HG03280 (cell line): ENCODE data around the gene PRPSAP2.
"Not testable (repeated sequence)": the region's sequence is repeated elsewhere in the genome, so short reads cannot be mapped to it uniquely, and the experiment has no call there.

Source experiments
- ATAC-seq: cut with Tn5 transposase; IDR thresholded peaks from one replicate; pipeline ENCODE4 v1.9.1; 2021; ENCODE audit warnings: mild to moderate bottlenecking, moderate library complexity; ENCODE audit not compliant: unreplicated experiment

The PRPSAP2 gene

DNA sequence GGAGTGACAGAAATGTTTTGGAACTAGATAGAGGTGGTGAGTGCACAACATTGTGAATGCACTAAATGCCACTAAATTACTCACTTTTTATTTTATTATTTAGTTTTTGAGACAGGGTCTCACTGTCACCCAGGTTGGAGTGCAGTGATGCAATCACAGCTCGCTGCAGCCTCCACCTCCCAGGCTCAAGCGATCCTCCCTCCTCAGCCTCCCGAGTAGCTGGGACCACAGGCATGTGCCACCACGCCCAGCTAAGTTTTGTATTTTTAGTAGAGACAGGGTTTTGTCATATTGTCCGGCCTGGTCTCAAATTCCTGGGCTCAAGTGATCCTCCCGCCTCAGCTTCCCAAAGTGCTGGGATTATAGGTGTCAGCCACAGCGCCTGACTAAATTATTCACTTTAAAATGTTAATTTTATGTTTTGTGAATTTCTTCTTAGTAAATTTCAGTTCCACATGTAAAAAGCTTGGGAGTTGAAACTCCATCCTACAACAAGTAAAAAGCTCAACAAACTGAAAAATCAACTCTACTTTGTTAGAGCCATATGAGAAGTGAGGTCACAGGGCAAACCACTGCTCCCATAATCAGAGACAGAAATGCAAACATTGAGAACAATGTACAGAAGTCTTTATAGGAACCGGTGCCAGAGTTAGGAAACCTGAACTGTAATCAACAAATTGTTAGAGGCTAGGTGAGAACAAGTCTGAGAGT, 80.2 kb downstream of the PRPSAP2 start:
- ATAC-seq: no peak

- no peak for ATAC-seq
Measured at GRCh38 chr17:18938692-18939023, 80.7 kb downstream of the PRPSAP2 start.

GRCh38 chr17:18944646-18945045, 86.7 kb downstream of the PRPSAP2 start:
- ATAC-seq: no peak

DNA sequence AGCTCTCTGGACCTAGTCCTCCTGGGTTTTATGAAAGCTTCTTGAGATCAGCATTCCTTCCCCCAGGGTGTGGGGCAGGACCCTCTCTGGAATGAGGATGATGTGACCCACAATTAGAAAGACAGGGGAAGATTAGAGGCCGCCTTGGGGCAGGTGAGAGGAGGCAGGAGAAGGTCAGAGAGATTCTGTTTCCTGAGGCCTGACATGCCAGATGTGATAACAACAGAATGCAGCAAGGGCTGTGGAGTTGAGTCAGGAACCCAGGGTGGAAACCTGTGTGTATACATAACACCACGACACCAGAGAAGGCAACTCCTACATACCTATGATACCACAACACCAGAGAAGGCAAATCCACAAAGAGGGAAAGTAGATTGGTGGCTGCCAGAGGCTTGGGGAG, 88.6 kb downstream of the PRPSAP2 start:
- ATAC-seq: no peak

DNA sequence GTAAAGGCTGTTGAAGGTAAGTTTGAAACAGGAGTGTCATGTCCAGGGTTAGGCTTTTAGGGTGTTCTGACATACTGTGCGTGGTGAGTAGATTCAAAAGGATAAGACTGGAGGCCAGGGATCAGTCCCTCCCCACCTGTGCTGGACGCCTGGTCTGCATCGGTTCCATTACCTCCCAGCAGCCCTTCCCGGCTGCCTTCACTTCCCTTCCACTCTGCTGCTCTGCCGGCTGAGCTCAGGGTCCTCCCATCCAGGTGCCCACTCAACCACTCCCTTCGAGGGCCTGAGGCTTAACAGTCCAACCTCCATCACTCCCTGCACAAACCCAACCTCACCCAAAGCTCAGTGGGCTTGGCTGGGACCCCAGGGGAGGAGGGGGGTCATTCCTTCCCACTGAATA, 89.9 kb downstream of the PRPSAP2 start:
- ATAC-seq: no peak

DNA sequence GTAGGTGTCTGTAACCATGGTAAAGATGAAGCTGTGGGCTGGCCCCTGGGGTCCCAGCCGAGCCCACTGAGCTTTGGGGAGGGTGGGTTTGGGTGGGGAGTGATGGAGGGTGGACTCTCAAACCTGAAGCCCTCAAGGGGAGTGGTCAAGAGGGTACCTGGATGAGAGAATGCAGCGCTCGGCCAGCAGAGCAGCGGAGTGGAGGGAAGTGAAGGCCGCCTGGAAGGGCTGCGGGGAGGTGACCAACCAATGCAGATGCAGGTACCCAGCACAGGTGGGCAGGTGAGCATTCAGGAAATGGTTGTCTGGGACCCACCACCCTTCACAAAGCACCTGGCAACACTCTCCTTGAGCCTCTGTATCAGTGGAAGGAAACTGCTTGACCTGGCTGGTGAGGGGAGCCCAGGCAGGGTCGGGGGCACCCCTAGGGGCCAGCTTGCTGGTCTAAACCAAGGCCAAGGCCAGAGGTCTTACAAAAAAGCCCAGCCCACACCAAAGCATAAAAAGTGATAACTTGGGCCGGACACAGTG, 90.6 kb downstream of the PRPSAP2 start:
- ATAC-seq: no peak

GRCh38 chr17:18949566-18949965, 91.6 kb downstream of the PRPSAP2 start:
- no peak for ATAC-seq

- no peak for ATAC-seq
Measured at GRCh38 chr17:18950346-18950745, 92.4 kb downstream of the PRPSAP2 start.

GRCh38 chr17:18950944-18951905, 93.3 kb downstream of the PRPSAP2 start:
- no peak for ATAC-seq

DNA sequence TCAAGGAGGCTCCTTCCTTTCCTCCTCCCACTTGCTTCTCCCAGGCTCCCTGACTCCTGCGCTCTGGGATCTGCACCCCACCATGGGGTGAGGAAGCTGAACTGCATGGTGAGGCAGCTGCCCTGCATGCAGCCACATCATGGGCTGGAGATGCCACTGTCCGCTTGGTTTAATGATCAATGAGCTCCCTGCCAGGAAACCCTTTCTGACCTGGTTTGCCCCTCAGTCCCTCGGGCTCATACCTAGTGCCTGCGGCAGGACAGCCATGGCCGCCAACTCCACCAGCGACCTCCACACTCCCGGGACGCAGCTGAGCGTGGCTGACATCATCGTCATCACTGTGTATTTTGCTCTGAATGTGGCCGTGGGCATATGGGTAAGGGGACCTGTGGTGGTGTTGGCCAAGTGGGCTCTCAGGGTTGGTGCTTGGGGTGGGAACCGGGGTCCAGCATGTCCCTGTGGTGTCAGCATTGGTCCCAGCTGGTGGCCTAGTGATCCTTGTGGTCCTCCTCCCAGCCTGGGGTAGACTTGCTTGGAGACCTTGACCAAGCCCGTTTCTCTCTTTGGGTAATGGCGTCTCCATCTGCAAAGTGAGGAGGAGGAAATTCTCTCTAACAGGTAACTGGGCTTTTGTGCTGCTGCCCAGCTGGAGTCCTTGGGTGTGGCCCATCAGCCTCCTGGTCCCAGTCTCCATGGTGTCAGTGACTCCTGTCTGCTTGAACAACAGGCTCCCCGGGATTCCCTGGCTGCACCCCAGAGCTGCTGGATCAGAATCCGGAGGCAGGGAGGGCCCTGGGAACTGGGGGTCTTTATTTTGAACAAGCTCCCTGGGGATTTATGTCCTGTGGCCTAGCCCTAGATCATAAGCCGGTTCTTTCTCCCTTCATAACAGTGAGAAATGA, 94.3 kb downstream of the PRPSAP2 start, which contains the start of gene SLC5A10:
TSS of gene SLC5A10 (plus strand) at position 225 of the 902 bp plus-strand sequence. CDS start at position 266, 41 bp downstream.
- no peak for ATAC-seq

DNA sequence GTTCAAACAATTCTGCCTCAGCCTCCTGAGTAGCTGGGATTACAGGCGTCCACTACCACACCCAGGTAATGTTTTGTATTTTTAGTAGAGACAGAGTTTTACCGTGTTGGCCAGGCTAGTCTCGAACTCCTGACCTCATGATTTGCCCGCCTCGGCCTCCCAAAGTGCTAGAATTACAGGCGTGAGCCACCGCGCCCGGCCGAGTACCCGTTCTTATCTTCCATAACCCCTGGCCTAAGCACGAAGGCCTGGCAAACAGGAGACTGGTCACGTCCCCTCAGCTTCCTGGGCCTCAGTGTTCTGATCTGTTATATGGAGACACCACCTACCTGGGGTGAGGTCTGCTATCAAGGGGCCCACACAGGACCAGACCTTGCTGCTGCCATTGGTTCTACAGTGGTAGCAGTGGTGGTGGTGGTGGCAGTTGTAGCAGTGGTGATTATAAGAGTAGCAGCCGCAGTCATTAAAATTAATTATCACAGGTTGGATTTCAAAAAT, 95.3 kb downstream of the PRPSAP2 start:
- ATAC-seq: no peak

DNA sequence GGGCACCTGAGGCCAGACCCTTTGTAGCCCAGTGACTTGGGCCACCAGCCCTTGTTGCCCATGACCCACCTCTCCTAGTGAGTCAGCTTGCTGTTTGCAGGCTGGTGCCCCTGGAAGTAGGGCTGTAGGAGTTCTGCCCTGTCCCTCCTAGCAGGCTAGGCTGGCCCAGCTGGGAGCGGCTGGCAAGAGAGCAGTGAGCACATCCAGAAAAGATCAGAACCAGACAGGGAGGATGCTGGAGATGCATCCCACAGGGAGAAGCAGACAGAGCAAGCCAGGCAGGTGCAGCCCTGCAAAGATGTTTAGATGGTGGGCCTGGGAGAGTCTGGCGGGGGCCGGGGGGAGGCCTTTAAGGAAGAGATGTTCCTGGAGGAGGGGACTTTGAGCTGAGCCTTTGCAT, 96.4 kb downstream of the PRPSAP2 start:
- ATAC-seq: no peak

GRCh38 chr17:18955009-18955408, 97.1 kb downstream of the PRPSAP2 start:
- ATAC-seq: no peak

- not testable (repeated sequence) for ATAC-seq
Measured at GRCh38 chr17:18956021-18956420, 98.1 kb downstream of the PRPSAP2 start.

DNA sequence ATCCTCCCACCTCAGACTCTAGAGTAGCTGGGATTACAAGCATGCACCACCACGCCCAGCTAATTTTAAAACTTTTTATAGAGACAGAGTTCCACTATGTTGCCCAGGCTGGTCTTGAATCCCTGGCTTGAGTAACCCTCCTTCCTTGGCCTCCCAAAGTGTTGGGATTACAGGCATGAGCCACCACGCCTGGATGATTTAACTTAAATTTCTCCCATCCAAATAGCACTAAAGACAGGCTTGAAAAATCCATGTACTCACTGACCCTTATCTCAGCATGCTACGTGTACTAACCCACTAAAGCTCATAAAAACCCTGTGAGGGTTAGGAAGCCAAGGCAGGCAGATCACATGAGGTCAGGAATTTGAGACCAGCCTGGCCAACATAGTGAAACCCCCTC, 98.7 kb downstream of the PRPSAP2 start:
- no peak for ATAC-seq

DNA sequence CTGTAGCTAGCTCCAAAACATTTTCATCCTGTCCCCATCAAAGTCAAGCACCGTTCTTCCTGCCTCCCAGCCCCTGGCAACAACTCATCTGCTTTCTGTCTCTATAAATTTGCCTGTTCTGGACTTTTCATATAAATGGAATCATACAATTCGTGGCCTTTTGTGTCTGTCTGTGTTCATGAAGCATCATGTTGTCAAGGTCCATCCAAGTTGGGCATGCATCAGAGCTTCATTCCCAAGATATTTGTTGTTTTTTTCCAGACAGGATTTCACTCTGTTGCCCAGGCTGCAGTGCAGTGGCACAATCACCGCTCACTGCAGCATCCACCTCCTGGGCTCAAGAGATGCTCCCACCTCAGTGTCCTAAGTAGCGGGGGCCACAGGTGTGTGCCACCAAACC, 99.9 kb downstream of the PRPSAP2 start:
- ATAC-seq: no peak

- no peak for ATAC-seq
Measured at GRCh38 chr17:18958611-18959010, 100.7 kb downstream of the PRPSAP2 start.

DNA sequence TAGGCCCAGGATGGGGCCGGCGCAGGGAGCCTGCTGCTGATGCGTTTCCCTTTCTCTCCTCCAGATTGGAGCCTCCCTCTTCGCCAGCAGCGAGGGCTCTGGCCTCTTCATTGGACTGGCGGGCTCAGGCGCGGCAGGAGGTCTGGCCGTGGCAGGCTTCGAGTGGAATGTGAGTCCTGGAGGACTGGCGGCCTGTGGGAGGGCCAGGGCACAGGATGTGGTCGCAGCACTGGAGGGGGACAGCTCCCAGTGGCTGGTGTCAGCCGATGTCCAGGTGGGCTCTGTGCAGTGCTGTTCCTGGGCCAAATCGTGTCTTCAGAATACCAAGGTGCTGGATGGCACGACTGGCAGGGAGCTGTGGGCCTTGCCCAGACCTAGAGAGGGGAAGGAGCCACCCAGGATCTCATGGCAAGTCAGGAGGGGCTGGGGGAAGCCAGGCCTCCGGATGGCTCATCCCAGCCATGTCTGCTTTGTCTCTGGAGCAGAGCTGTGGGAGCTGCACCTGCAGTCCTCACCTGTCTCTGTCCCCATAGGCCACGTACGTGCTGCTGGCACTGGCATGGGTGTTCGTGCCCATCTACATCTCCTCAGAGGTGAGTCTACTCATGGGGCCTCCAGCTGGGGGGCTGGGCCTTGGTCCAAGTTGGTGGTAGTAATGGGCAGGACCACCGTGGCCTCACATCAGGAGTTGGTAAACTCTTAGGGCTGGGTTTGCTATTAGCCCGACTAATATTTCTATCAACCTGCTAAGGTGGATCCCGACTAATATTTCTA, 101.3 kb downstream of the PRPSAP2 start:
- no peak for ATAC-seq

GRCh38 chr17:18959845-18960240, 101.9 kb downstream of the PRPSAP2 start:
- ATAC-seq: no peak

GRCh38 chr17:18960241-18960665, 102.3 kb downstream of the PRPSAP2 start:
- no peak for ATAC-seq
